ENCODE results near the gene IRF2. TPM values are rescaled to one million over a fixed set of nuclear protein-coding genes. Genes with fewer than 3 reads are reported as not detected.

The IRF2 gene
- total and polyA plus RNA-seq, 12 donors: 9.3 to 41.4 (median 28.6) TPM

DNA sequence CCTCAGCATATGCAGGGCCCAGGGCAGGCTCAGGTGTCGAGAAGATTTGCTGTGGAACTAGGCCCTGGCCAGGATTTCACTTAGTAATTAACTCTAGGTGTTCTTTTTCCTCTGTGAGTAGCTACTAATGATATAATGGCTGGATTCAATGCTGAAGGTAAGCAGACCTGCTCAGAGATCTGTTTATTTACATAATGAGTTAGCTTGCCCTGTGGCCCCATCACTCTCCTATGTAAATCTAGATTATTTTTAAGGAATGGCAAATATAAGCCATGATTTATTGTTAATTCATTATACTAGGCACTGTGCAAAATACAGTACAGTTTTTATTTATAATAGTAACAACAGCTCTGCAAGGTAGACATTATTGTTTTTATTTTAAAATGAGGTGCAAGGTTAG is 117.2 kb downstream of the IRF2 start:
- H3K27me3 ChIP-seq: no peaks in the 10 kb centered on the region
- no peak overlapping the region for H3K4me3 ChIP-seq
- H3K27ac ChIP-seq: peak overlapping the region in 1 of 10 donors; percentile 88
- TF ChIP-seq, protein P1, sequence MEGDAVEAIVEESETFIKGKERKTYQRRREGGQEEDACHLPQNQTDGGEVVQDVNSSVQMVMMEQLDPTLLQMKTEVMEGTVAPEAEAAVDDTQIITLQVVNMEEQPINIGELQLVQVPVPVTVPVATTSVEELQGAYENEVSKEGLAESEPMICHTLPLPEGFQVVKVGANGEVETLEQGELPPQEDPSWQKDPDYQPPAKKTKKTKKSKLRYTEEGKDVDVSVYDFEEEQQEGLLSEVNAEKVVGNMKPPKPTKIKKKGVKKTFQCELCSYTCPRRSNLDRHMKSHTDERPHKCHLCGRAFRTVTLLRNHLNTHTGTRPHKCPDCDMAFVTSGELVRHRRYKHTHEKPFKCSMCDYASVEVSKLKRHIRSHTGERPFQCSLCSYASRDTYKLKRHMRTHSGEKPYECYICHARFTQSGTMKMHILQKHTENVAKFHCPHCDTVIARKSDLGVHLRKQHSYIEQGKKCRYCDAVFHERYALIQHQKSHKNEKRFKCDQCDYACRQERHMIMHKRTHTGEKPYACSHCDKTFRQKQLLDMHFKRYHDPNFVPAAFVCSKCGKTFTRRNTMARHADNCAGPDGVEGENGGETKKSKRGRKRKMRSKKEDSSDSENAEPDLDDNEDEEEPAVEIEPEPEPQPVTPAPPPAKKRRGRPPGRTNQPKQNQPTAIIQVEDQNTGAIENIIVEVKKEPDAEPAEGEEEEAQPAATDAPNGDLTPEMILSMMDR (IDR thresholded peaks at IDR 0.05): no peak
- intact Hi-C loops (cut with DNase I): no loop called here
- 100% methylated on average over 1 of the region's 1 CpG for WGBS, 2 donors
- DNase-seq (no peak), ATAC-seq (no peak)
- no peaks in the 10 kb centered on the region for H3K36me3 ChIP-seq
- H3K4me1 ChIP-seq: peaks cover 0 to 64% (median 32%) of the 10 kb centered on the region in 9 donors
- H3K9me3 ChIP-seq: peaks cover 0 to 8% (median 0%) of the 10 kb centered on the region in 11 donors

DNA sequence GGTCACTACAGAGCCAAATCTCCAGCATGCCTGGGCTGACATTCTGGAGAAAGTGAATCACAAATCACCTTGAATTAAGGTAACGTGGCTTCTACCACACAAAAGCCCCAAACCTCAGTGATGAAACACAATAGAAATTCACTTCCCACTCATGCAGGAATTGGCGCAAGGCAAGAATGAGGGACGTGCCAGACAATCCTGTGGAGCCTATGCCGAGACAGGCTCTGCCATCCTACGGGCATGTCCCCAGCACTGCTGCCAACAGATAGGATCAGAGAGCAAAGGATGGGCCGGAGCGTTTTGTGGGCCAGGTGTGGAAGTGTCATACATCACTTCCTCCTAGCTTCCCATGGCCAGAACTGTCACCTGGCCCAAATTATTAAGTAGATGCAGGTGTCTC is 118.0 kb downstream of the IRF2 start:
- intact Hi-C loops (cut with DNase I): no loop called here
- Histone ChIP-seq H3K27me3 (no peaks in the 10 kb centered on the region), H3K4me1 (peaks cover 0 to 56% (median 26%) of the 10 kb centered on the region in 9 donors), H3K4me3 (no peak overlapping the region), H3K36me3 (no peaks in the 10 kb centered on the region), H3K9me3 (peaks cover 0 to 8% (median 0%) of the 10 kb centered on the region in 11 donors), H3K27ac (peak overlapping the region in 6 of 10 donors; percentile 35 to 88 (median 75))
- WGBS, 2 donors: 92 to 96% methylated on average over 7 of the region's 7 CpGs
- TF ChIP-seq, protein P1 (IDR thresholded peaks at IDR 0.05): no peak
- ATAC-seq (no peak), DNase-seq (no peak)

DNA sequence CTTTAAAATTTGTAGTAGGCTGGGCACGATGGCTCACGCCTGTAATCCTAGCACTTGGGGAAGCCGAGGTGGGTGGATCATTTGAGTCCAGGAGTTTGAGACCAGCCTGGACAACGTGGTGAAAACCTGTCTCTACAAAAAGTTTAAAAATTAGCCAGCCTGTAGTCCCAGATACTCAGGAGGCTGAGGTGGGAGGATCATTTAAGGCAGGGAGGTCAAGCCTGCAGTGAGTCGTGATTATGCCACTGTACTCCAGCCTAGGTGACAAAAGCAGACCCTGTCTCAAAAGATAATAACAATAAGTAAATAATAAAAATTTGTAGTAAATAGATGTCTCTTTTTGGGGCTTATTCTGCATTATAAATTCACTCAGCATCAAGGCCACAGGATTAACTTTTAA is 118.5 kb downstream of the IRF2 start:
- H3K9me3 ChIP-seq: peaks cover 0 to 9% (median 0%) of the 10 kb centered on the region in 11 donors
- TF ChIP-seq, protein P1 (IDR thresholded peaks at IDR 0.05): no peak
- no peaks in the 10 kb centered on the region for H3K27me3 ChIP-seq
- H3K4me3 ChIP-seq: peak overlapping the region in 1 of 10 donors; percentile 2
- peak overlapping the region in 9 of 10 donors; percentile 26 to 88 (median 68) for H3K27ac ChIP-seq
- 79 to 82% methylated on average over 5 of the region's 5 CpGs for WGBS, 2 donors
- peaks cover 0 to 51% (median 25%) of the 10 kb centered on the region in 9 donors for H3K4me1 ChIP-seq
- H3K36me3 ChIP-seq: no peaks in the 10 kb centered on the region
- ATAC-seq (no peak), DNase-seq (no peak)
- intact Hi-C loops (cut with DNase I): no loop called here

DNA sequence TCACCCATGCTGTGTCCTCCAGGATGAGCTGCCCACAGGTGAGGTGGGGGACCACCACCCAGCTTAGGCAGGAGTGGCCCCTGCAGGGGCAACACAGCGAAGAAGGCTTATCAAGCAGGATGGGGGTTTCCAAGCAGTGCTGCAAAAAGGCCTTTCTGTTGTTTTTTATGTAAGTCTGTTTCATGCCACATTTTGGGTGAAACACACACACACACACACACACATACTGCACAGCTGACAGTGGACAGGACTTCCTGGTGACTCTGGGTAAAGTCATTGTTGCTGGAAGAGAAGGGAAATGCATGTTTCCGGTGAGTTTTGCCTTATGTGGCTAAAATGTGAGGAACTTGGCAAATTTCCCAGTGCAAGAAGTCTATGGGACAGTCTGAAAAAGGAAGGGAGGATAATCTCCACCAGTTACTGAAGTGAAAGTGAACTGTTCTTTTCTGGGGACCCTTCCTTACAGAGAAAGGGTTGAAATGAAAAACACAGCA is 119.2 kb downstream of the IRF2 start:
- Histone ChIP-seq H3K36me3 (no peaks in the 10 kb centered on the region), H3K4me3 (no peak overlapping the region), H3K27ac (peak overlapping the region in 9 of 10 donors; percentile 26 to 88 (median 73)), H3K9me3 (peaks cover 0 to 10% (median 0%) of the 10 kb centered on the region in 11 donors), H3K27me3 (no peaks in the 10 kb centered on the region), H3K4me1 (peaks cover 0 to 48% (median 21%) of the 10 kb centered on the region in 9 donors)
- 33 to 39% methylated on average over 2 of the region's 2 CpGs for WGBS, 2 donors
- TF ChIP-seq, protein P1 (IDR thresholded peaks at IDR 0.05): no peak
- ATAC-seq (peak; percentile 64 to 98 (median 91)), DNase-seq (peak in 1 of 2 donors; percentile 92)
- intact Hi-C loops (cut with DNase I): no loop called here
